Measurements from ENCODE around the gene PDE4D.

DNA sequence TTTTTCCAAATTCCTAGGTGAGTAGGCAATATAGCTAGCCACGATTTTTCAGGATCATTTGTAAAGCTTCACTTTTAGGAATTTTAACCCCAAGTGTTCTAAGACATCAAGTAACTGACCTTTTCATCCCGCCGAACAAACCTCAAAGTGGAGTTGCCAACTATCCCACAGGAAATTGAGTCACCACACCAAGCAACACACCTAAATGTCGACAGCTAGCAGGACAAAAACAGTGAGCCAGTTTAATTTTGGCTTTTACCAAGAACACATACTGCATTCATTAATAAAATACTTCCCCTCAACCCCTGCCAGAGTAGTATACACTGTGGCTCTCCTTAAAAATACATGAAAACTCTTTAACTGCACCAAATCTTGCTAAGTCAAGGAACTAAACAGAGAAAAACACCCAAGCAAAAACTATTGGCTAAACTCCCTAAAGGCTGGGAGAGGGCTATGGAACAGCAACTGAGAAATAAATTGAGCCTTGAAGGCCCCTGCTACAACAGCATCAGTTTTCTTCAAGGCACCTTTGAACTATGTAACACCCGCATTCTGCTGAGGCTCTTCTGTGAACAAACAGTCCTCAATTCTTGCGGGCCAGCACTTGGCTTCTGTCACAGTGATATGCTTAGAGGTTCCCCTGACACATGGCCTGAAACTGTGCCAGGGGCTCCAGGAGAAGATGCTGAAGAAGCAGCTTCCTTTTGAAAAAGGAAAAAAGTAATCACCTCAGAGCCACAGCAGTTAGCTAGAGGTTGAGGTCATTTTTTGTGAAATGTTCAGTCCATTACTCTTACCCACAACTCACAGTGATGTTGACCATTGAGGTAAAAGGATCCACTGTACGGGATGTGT lies 851.1 kb downstream of the PDE4D start:
- TF ChIP-seq, protein P1, sequence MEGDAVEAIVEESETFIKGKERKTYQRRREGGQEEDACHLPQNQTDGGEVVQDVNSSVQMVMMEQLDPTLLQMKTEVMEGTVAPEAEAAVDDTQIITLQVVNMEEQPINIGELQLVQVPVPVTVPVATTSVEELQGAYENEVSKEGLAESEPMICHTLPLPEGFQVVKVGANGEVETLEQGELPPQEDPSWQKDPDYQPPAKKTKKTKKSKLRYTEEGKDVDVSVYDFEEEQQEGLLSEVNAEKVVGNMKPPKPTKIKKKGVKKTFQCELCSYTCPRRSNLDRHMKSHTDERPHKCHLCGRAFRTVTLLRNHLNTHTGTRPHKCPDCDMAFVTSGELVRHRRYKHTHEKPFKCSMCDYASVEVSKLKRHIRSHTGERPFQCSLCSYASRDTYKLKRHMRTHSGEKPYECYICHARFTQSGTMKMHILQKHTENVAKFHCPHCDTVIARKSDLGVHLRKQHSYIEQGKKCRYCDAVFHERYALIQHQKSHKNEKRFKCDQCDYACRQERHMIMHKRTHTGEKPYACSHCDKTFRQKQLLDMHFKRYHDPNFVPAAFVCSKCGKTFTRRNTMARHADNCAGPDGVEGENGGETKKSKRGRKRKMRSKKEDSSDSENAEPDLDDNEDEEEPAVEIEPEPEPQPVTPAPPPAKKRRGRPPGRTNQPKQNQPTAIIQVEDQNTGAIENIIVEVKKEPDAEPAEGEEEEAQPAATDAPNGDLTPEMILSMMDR (conservative IDR thresholded peaks at IDR 0.05; ENCODE audit: low read depth, low read length): no peak
- TF ChIP-seq POLR2A (IDR thresholded peaks at IDR 0.05; ENCODE audit: low read depth, low read length): no peak
- 0 out of 2 replicates have a peak, but pooled peaks have one; percentile 19 for TF ChIP-seq CEBPB (IDR thresholded peaks at IDR 0.05; ENCODE audit: low read depth, low read length)
- no peak for TF ChIP-seq NFE2L2 (IDR thresholded peaks at IDR 0.05; ENCODE audit: low read depth, low read length)
- TF ChIP-seq RAD21 (IDR thresholded peaks at IDR 0.05; ENCODE audit: low read length): no peak

All from IMR-90 (cell line).